ENCODE measurements around the gene KCTD19. TPM values are rescaled to one million over a fixed set of nuclear protein-coding genes. Genes with fewer than 3 reads are reported as not detected.

The KCTD19 gene
- total RNA-seq, 1 experiment from 2014 or later: not detected

DNA sequence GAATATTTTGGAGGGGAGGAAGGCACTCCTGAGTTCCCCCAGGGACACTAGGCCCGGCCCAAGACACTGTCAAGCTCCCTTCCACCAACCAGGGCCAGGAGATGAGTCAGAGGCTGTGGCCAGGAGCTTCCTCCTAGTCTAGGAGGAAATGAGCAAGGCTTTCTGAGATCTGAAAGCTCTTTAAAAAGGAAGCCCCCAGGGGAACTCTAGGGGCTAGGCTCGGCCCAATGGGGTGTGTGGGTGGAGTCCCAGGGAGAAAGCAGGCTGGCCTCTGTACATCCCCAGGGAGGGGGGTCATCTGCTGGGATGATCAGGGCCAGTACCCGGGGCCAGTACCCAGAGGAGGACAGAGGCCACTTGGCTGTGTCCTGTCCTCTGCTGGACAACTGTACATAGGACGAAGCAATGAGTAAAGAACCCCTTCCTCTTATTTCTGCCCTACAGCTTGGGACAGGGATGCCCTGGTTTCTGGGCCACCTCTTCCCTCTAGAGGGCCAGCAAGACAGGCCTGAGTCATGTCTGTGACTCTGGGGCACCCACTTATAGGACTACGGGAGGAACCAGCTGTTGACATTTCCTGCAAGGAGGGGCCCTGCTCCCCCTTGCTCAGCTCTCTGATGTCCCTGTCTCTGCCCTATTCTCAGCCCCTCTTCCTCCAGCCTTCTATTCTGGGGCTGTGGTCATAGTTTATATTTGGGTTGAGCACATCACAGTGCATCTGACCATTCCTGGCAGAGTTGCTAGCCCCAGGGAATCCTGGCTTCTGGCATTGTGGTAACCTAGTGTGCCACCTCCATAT lies 82.0 kb downstream of the KCTD19 start:
- Histone ChIP-seq H3K4me1 (replicated peaks; ENCODE audit: insufficient read depth) (peaks cover 70% of the 10 kb centered on the region), H3K36me3 (ENCODE audit: low read depth) (no peaks in the 10 kb centered on the region; the same call in 1 of the 2 replicates), H3K79me2 (ENCODE audit: low read depth) (peaks cover 46% of the 10 kb centered on the region), H3K4me3 (peak overlapping the region; percentile 90; the same call in 1 of the 2 replicates), H4K20me1 (ENCODE audit: insufficient read depth) (no peaks in the 10 kb centered on the region), H3K4me2 (peak overlapping the region; percentile 87), H3K9me2 (ENCODE audit: insufficient read depth) (no peaks in the 10 kb centered on the region), H2AFZ (no peak overlapping the region), H3K27me3 (ENCODE audit: insufficient read depth, low read depth) (no peaks in the 10 kb centered on the region; the same call in 1 of the 2 replicates), H3F3A (ENCODE audit: insufficient read depth, low read depth) (peaks cover 76% of the 10 kb centered on the region), H3K9me3 (ENCODE audit: insufficient read depth, low read depth) (no peaks in the 10 kb centered on the region), H3K27ac (peak overlapping the region; percentile 76)
- peak; percentile 71 to 94 for DNase-seq
- TF ChIP-seq EZH2 (IDR thresholded peaks at IDR 0.05; ENCODE audit: low read depth): no peak
- TF ChIP-seq, protein P1, sequence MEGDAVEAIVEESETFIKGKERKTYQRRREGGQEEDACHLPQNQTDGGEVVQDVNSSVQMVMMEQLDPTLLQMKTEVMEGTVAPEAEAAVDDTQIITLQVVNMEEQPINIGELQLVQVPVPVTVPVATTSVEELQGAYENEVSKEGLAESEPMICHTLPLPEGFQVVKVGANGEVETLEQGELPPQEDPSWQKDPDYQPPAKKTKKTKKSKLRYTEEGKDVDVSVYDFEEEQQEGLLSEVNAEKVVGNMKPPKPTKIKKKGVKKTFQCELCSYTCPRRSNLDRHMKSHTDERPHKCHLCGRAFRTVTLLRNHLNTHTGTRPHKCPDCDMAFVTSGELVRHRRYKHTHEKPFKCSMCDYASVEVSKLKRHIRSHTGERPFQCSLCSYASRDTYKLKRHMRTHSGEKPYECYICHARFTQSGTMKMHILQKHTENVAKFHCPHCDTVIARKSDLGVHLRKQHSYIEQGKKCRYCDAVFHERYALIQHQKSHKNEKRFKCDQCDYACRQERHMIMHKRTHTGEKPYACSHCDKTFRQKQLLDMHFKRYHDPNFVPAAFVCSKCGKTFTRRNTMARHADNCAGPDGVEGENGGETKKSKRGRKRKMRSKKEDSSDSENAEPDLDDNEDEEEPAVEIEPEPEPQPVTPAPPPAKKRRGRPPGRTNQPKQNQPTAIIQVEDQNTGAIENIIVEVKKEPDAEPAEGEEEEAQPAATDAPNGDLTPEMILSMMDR (conservative IDR thresholded peaks at IDR 0.05): no peak
- no TSS peak for BruUV-seq (replicated peaks)
- CTCF ChIA-PET: interaction anchor here (0.6 to 1.0 kb wide), 4 partner anchors 18 to 227 kb away, joined by 3 to 7 read pairs (median 4); partner anchors contain the start of genes ELMO3 and TMEM208
- intact Hi-C loops (cut with micrococcal nuclease; ENCODE audit: unreplicated experiment): loop anchor here (5.0 to 10.0 kb wide), 2 partner anchors 72 to 990 kb away; partner anchors contain the start of genes ESRP2 and NOL3
- POLR2A ChIA-PET (ENCODE audit: unreplicated experiment): interaction anchor here (0.5 to 1.0 kb wide), 8 partner anchors 18 to 862 kb away, joined by 3 to 16 read pairs (median 6); partner anchors contain the start of gene TMEM208

DNA sequence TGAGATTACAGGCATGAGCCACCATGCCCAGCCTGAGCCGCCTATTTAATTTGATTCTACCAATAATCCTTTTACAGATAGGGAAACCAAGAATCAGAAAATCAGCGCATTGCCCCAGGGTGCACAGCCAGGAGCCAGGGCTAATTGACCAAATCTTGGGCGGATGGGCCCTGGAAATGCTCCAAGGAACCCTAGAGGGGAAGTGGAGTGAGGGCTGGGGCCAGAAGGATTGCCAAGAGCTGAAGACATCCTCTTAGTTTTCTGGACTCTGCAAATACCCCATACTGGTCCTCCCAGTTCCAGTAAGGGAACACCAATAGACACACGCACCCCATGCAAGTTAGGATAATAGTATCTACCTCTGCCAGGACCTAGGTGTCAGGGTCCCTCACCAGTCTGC lies 83.1 kb downstream of the KCTD19 start:
- Histone ChIP-seq H3K9me3 (ENCODE audit: insufficient read depth, low read depth) (no peaks in the 10 kb centered on the region), H3K4me3 (no peak overlapping the region), H4K20me1 (ENCODE audit: insufficient read depth) (no peaks in the 10 kb centered on the region), H3K79me2 (ENCODE audit: low read depth) (peaks cover 57% of the 10 kb centered on the region), H3K4me2 (peak overlapping the region; percentile 87), H3F3A (ENCODE audit: insufficient read depth, low read depth) (peaks cover 86% of the 10 kb centered on the region), H3K27me3 (ENCODE audit: insufficient read depth, low read depth) (no peaks in the 10 kb centered on the region), H3K36me3 (ENCODE audit: low read depth) (no peaks in the 10 kb centered on the region; the same call in 1 of the 2 replicates), H3K9me2 (ENCODE audit: insufficient read depth) (no peaks in the 10 kb centered on the region), H3K4me1 (replicated peaks; ENCODE audit: insufficient read depth) (peaks cover 73% of the 10 kb centered on the region), H3K27ac (peak overlapping the region; percentile 76), H2AFZ (no peak overlapping the region)
- CTCF ChIA-PET: interaction anchor here (0.5 kb wide), 1 partner anchor 576 kb away, joined by 3 read pairs; no protein-coding TSS in a partner anchor
- intact Hi-C loops (cut with micrococcal nuclease; ENCODE audit: unreplicated experiment): loop anchor here (10.0 kb wide), 1 partner anchor 991 kb away; the partner anchor contains the start of gene ESRP2
- POLR2A ChIA-PET (ENCODE audit: unreplicated experiment): no interaction called here
- no peak for TF ChIP-seq EZH2 (IDR thresholded peaks at IDR 0.05; ENCODE audit: low read depth)
- TF ChIP-seq, protein P1 (conservative IDR thresholded peaks at IDR 0.05): no peak
- no TSS peak for BruUV-seq (replicated peaks)
- DNase-seq: no peak

DNA sequence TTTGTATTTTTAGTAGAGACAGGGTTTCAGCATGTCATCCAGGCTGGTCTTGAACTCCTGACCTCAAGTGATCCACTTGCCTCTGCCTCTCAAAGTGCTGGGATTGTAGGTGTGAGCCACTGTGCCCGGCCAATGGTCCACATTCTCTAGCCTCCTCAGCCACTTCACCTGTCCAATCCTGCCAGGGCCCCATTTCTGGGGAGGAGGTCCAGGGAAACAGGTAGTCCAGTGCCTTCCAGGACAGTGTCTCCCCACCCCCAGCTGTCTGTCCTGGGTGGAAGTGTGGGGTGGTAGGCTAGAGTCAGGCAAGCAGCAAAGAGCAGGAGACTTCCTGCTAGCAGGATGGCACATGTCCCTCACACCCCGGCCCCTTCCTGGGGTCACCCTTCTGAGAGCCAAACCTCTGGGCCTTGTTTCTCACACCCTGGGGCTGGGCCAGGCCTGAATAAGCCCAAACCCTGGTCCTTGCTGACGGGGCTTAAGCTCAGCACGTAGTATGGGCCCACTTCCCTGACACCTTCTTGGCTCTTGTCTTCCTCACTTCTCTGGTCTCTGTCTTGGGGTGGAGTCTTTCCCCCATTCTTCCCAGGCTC lies 84.3 kb downstream of the KCTD19 start:
- H4K20me1 ChIP-seq (ENCODE audit: insufficient read depth): no peaks in the 10 kb centered on the region
- TF ChIP-seq, protein P1 (conservative IDR thresholded peaks at IDR 0.05): no peak
- no peak for TF ChIP-seq EZH2 (IDR thresholded peaks at IDR 0.05; ENCODE audit: low read depth)
- peak overlapping the region; percentile 49 for H3K4me2 ChIP-seq
- POLR2A ChIA-PET (ENCODE audit: unreplicated experiment): interaction anchor here (0.7 to 0.8 kb wide), 2 partner anchors 40 to 82 kb away, joined by 4 read pairs; partner anchors contain the start of genes FBXL8 and TRADD
- peaks cover 90% of the 10 kb centered on the region for H3F3A ChIP-seq (ENCODE audit: insufficient read depth, low read depth)
- peaks cover 2% of the 10 kb centered on the region; the same call in 1 of the 2 replicates for H3K36me3 ChIP-seq (ENCODE audit: low read depth)
- CTCF ChIA-PET: no interaction called here
- no peaks in the 10 kb centered on the region for H3K9me3 ChIP-seq (ENCODE audit: insufficient read depth, low read depth)
- peak overlapping the region; percentile 84 for H3K27ac ChIP-seq
- DNase-seq: no peak
- peaks cover 57% of the 10 kb centered on the region for H3K79me2 ChIP-seq (ENCODE audit: low read depth)
- intact Hi-C loops (cut with micrococcal nuclease; ENCODE audit: unreplicated experiment): loop anchor here (10.0 kb wide), 1 partner anchor 993 kb away; the partner anchor contains the start of gene ESRP2
- H3K27me3 ChIP-seq (ENCODE audit: insufficient read depth, low read depth): no peaks in the 10 kb centered on the region
- H3K9me2 ChIP-seq (ENCODE audit: insufficient read depth): no peaks in the 10 kb centered on the region
- BruUV-seq (replicated peaks): no TSS peak
- H2AFZ ChIP-seq: no peak overlapping the region
- no peak overlapping the region; the same call in 1 of the 2 replicates for H3K4me3 ChIP-seq
- peaks cover 64% of the 10 kb centered on the region for H3K4me1 ChIP-seq (replicated peaks; ENCODE audit: insufficient read depth)

Measured in PC-9 (cell line).